H1 (cell line): Measurements from ENCODE around the gene ZNF3. TPM values are rescaled to one million over a fixed set of nuclear protein-coding genes. Genes with fewer than 3 reads are reported as not detected.

Source experiments
- ATF2 ChIP-seq: IDR thresholded peaks from 2 replicates; pipeline ENCODE4 v1.6.1; 2012; ENCODE audit warnings: low read length, inconsistent platforms
- KDM1A ChIP-seq: fragments of 200-600, 300-600 bp; sonication (generic); IDR thresholded peaks from 2 replicates; pipeline ENCODE4 v1.7.1; 2016; ENCODE audit warnings: mild to moderate bottlenecking, low read length, borderline replicate concordance
- polyA plus RNA-seq, 7 experiments: library from polyadenylated mRNA; depleted of rRNA in 3 of 7; stranded (reverse) in 5 of 7; unstranded in 2 of 7; fragments of >200 nt in 5 of 7; fragments of 200-250 nt in 2 of 7; gene quantifications; 1 replicate in 5 of 7; 2 replicates in 1 of 7; 4 replicates in 1 of 7; pipeline versions ENCODE4 v1.2.1 to v1.2.3, GENCODE V29; 2011 to 2013; ENCODE audit warnings: missing spikeins in 2 of 7, mixed read lengths in 2 of 7
- total RNA-seq: library from RNA; stranded (reverse); fragmentation: NEBNext Ultra II Directional; extraction: Animal tissue kit (Norgen Biotek cat#: 25700); gene quantifications from 2 replicates; pipeline ENCODE4 v1.2.1, GENCODE V29; 2021

ZNF3 gene
- total and polyA plus RNA-seq, 2 of the 8 experiments (the other 6 are each of a cell fraction or from before 2014, with no cell fraction given), result 26.9 to 49.1 TPM

GRCh38 chr7:100029596-100029995 lies 51.9 kb downstream of the ZNF3 start (continued):
- TF ChIP-seq ATF2 (no peak), KDM1A (no peak)
- TF ChIP-seq, all 59 proteins: peak for 0
